ENCODE measurements around the gene ABLIM2.

- TF ChIP-seq CTCF (IDR thresholded peaks at IDR 0.05 in 2 of 3, conservative IDR thresholded peaks at IDR 0.05 in 1 of 3; ENCODE audit: control insufficient read depth in 2 of 3, extremely low read depth in 1 of 3, insufficient read depth in 1 of 3, low read depth in 3 of 3, low read length in 3 of 3) (no peak), EZH2 (IDR thresholded peaks at IDR 0.05; ENCODE audit: borderline replicate concordance, control insufficient read depth, low read depth, low read length) (no peak), RAD51 (IDR thresholded peaks at IDR 0.05) (no peak), TAF1 (IDR thresholded peaks at IDR 0.05; ENCODE audit: borderline replicate concordance, low read depth, low read length) (no peak), POLR2AphosphoS5 (IDR thresholded peaks at IDR 0.05; ENCODE audit: low read length) (no peak), POLR2A (IDR thresholded peaks at IDR 0.05; ENCODE audit: low read depth, low read length) (no peak)
Measured at GRCh38 chr4:8006471-8006870, 152.1 kb downstream of the ABLIM2 start.
